ENCODE data around the gene PPP1R16B.

DNA sequence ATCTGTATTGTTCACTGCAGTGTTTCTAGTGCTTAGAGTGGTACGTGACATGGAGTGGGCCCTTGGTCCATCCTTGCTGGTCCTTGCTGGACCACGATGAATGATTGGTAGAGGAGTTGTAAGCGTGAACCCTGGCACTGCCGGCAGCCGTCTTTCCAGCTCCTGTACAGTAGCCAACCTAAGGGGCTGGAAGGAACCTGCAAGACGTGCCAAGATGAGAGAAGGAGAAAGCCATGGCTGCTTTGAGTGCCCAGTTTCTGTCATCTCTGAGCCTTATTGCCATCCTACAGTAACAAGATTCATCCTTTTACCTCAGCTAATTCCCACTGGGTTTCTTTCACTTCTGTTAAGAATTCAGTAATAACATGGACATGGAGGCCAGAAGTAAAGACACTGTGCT lies 162.6 kb downstream of the PPP1R16B start:
- TF ChIP-seq CTCF (IDR thresholded peaks at IDR 0.05) = no peak
- TF ChIP-seq POLR2A (IDR thresholded peaks at IDR 0.05) = no peak

Measured in ovary (tissue), 3 donors.